Osteoblast (primary cell): ENCODE data around the gene GPATCH4. TPM values are rescaled to one million over a fixed set of nuclear protein-coding genes. Genes with fewer than 3 reads are reported as not detected.
"Not testable (repeated sequence)": the region's sequence is repeated elsewhere in the genome, so short reads cannot be mapped to it uniquely, and the experiment has no call there.

Source experiments
- DNase-seq: peaks from one replicate; pipeline ENCODE4 v3.0.0; 2011; ENCODE audit warnings: low spot score, mixed read lengths; ENCODE audit not compliant: insufficient read length; ENCODE audit errors: missing footprints
- H2AFZ ChIP-seq: 2 replicates; pipeline ENCODE4 v1.6.0; 2011; ENCODE audit warnings: mild to moderate bottlenecking, low read length
- H3K27ac ChIP-seq: 2 replicates; pipeline ENCODE4 v1.5.1; 2011; ENCODE audit warnings: mild to moderate bottlenecking, low read depth, low read length, moderate library complexity
- H3K27me3 ChIP-seq: 2 replicates; pipeline ENCODE4 v1.6.0; 2012; ENCODE audit warnings: mild to moderate bottlenecking, control low read depth, inconsistent platforms, low read length, moderate library complexity; ENCODE audit not compliant: insufficient read depth
- H3K36me3 ChIP-seq: 2 replicates; pipeline ENCODE4 v1.5.1; 2011; ENCODE audit warnings: mild to moderate bottlenecking, low read length, control low read depth, moderate library complexity; ENCODE audit not compliant: insufficient read depth
- H3K4me1 ChIP-seq: 2 replicates; pipeline ENCODE4 v1.5.1; 2011; ENCODE audit warnings: mild to moderate bottlenecking, low read length, control low read depth, moderate library complexity; ENCODE audit not compliant: insufficient read depth
- H3K4me2 ChIP-seq: 2 replicates; pipeline ENCODE4 v1.6.0; 2011; ENCODE audit warnings: mild to moderate bottlenecking, low read length; ENCODE audit not compliant: insufficient read depth
- H3K4me3 ChIP-seq: fragments of 200-600 bp; sonication (generic); 3 replicates; pipeline ENCODE4 v1.5.1; 2012; ENCODE audit warnings: mild to moderate bottlenecking, low read length, inconsistent platforms; ENCODE audit not compliant: insufficient read depth
- H3K79me2 ChIP-seq: 2 replicates; pipeline ENCODE4 v1.6.0; 2012; ENCODE audit warnings: mild to moderate bottlenecking, low read length, control low read depth, inconsistent platforms; ENCODE audit not compliant: insufficient read depth
- H3K9me3 ChIP-seq: 2 replicates; pipeline ENCODE4 v1.5.1; 2011; ENCODE audit warnings: low read depth, low read length, control low read depth
- H4K20me1 ChIP-seq: 2 replicates; pipeline ENCODE4 v1.6.0; 2012; ENCODE audit warnings: mild to moderate bottlenecking, low read length, control low read depth; ENCODE audit not compliant: insufficient read depth
- CTCF ChIP-seq: IDR thresholded peaks from 2 replicates; pipeline ENCODE4 v1.5.1; 2011; ENCODE audit warnings: mild to moderate bottlenecking, low read depth, low read length, moderate library complexity; ENCODE audit errors: extremely low read depth
- total RNA-seq: library from RNA; depleted of rRNA; stranded (reverse); fragments of >200 nt; gene quantifications from 2 replicates; pipeline ENCODE4 v1.2.3, GENCODE V29; 2012

Gene GPATCH4
- total RNA-seq, 1 donor = 8.0 TPM

- Histone ChIP-seq H3K4me2 (no peak overlapping the region), H3K9me3 (no peaks in the 10 kb centered on the region), H2AFZ (no peak overlapping the region), H3K4me3 (no peak overlapping the region), H3K79me2 (no peaks in the 10 kb centered on the region), H3K27me3 (peaks cover 89% of the 10 kb centered on the region), H3K27ac (no peak overlapping the region), H3K36me3 (no peaks in the 10 kb centered on the region), H3K4me1 (no peaks in the 10 kb centered on the region), H4K20me1 (no peaks in the 10 kb centered on the region)
- DNase-seq = peak; percentile 65
- no peak for TF ChIP-seq CTCF
These were observed 37.1 kb upstream of the GPATCH4 start for GRCh38 chr1:156638189-156638985.

GRCh38 chr1:156632355-156632754 lies 31.1 kb upstream of the GPATCH4 start:
- TF ChIP-seq CTCF = no peak
- Histone ChIP-seq H4K20me1 (no peaks in the 10 kb centered on the region), H3K27me3 (peaks cover 57% of the 10 kb centered on the region)

GRCh38 chr1:156631152-156631551 lies 29.9 kb upstream of the GPATCH4 start:
- H3K4me3 ChIP-seq, H3K4me1 ChIP-seq, H2AFZ ChIP-seq, H3K9me3 ChIP-seq, H4K20me1 ChIP-seq, H3K27ac ChIP-seq, H3K4me2 ChIP-seq, H3K36me3 ChIP-seq, H3K79me2 ChIP-seq, DNase-seq: not testable (repeated sequence)
- H3K27me3 ChIP-seq = peaks cover 54% of the 10 kb centered on the region

More at GRCh38 chr1:156632355-156632754, 31.1 kb upstream of the GPATCH4 start:
- Histone ChIP-seq H3K4me2 (no peak overlapping the region), H3K4me3 (no peak overlapping the region), H3K79me2 (no peaks in the 10 kb centered on the region), H3K27ac (no peak overlapping the region), H2AFZ (no peak overlapping the region), H3K4me1 (no peaks in the 10 kb centered on the region), H3K9me3 (no peaks in the 10 kb centered on the region), H3K36me3 (no peaks in the 10 kb centered on the region)
- DNase-seq = no peak

DNA sequence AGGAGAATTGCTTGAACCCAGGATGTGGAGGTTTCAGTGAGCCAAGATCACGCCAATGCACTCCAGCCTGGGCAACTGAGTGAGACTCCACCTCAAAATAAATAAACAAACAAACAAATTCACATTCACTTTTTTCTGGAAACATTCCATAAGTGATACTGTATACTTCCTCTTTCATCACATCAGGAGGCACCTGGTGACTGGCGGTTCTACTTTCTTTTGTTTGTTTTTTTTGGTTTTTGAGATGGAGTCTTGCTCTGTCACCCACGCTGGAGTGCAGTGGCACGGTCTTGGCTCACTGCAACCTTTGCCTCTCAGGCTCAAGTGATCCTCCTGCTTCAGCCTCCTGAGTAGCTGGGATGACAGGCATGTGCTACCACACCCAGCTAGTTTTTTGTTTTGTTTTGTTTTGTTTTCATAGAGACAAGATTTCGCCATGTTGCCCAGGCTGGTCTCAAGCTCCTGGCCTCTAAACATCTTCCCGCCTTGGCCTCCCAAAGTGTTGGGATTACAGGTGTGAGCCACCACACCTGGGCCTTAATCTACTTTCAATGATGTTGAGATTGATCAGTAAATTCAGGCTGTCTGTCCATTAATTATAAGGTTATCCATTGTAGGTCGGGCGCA lies 28.7 kb upstream of the GPATCH4 start:
- no peak overlapping the region for H3K27ac ChIP-seq
- H3K79me2 ChIP-seq = no peaks in the 10 kb centered on the region
- no peak for TF ChIP-seq CTCF
- H3K36me3 ChIP-seq = no peaks in the 10 kb centered on the region
- no peak for DNase-seq
- no peaks in the 10 kb centered on the region for H3K4me1 ChIP-seq
- H3K9me3 ChIP-seq = no peaks in the 10 kb centered on the region
- peaks cover 59% of the 10 kb centered on the region for H3K27me3 ChIP-seq
- no peak overlapping the region for H3K4me3 ChIP-seq
- no peak overlapping the region for H2AFZ ChIP-seq
- H4K20me1 ChIP-seq = no peaks in the 10 kb centered on the region
- no peak overlapping the region for H3K4me2 ChIP-seq
